Tibial artery (tissue), 4 donors: ENCODE results near the gene P2RY4.
A peak's percentile ranks its signal among the peaks of the same experiment; 100 is the strongest.

ENCODE experiments used
- DNase-seq, 2 donors: peaks; one replicate each; pipeline ENCODE4 v3.0.0-alpha.2; 2019
- H3K27ac ChIP-seq, 2 donors: fragments of 200-600 bp; sonication (generic) in 1 of 2; 1 replicate in 1 of 2; 2 replicates in 1 of 2; pipeline ENCODE4 v1.5.1; 2018 to 2019; ENCODE audit warnings: mild to moderate bottlenecking in 1 of 2
- H3K27me3 ChIP-seq, 2 donors: fragments of 200-600 bp; sonication (generic) in 1 of 2; one replicate each; pipeline versions ENCODE4 v1.5.1 to v1.6.0; 2016 to 2019
- H3K36me3 ChIP-seq, 3 donors: fragments of 200-600 bp; sonication (generic) in 2 of 3; one replicate each; pipeline ENCODE4 v1.5.1; 2016 to 2019; ENCODE audit warnings: mild to moderate bottlenecking in 2 of 3
- H3K4me1 ChIP-seq, 4 donors: fragments of 200-600 bp; sonication (generic) in 2 of 4; 1 replicate in 3 of 4; 2 replicates in 1 of 4; pipeline ENCODE4 v1.5.1; 2016 to 2019
- H3K4me3 ChIP-seq, 2 donors: fragments of 200-600 bp; sonication (generic) in 1 of 2; 1 replicate in 1 of 2; 2 replicates in 1 of 2; pipeline ENCODE4 v1.5.1; 2018 to 2019; ENCODE audit warnings: mild to moderate bottlenecking in 2 of 2
- H3K9me3 ChIP-seq, 3 donors: fragments of 200-600 bp; sonication (generic) in 1 of 3; one replicate each; pipeline ENCODE4 v1.5.1; 2016 to 2019
- intact Hi-C: fragments of 100-400 bp; cut with DNase I; formaldehyde crosslinking; loops from one replicate; pipeline ENCODE4 v1.15.0; 2023; ENCODE audit warnings: low total_unique reads
- TF ChIP-seq, protein P1 (sequence below), 2 experiments: fragments of 200-600 bp in 1 of 2; fragments of 450-650 bp in 1 of 2; IDR thresholded peaks; one replicate each; pipeline ENCODE4 v1.5.1; 2017 to 2019; ENCODE audit warnings: antibody characterized with exemption in 2 of 2, mild to moderate bottlenecking in 1 of 2, moderate library complexity in 1 of 2

The P2RY4 gene

DNA sequence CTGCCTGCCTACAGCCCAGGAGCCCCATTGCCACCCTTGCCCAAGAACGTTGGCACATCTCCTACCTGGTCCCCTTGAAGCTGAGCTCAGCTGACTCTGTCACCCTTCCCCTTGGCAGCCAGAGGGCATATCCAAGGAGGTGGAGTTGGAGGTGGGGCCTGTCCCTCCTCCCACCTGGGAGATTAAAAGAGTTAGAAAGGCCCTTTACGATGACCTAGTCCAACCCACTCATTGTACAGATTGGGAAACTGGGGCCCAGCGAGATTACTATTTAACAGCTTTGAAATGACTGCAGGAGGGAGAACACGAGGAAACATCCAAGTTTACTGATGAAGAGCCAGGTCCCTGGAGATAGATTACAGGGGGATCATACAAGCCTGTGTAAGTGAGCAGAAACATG is at the start of gene P2RY4:
P2RY4 (minus strand) TSS at position 101 of the 400 bp plus-strand sequence. CDS start 580 bp downstream, outside the sequence.
- DNase-seq = no peak
- no peaks in the 10 kb centered on the region for H3K4me1 ChIP-seq
- no peaks in the 10 kb centered on the region for H3K27me3 ChIP-seq
- no peaks in the 10 kb centered on the region for H3K9me3 ChIP-seq
- H3K4me3 ChIP-seq = no peak within 1 kb of the TSS
- H3K36me3 ChIP-seq = no peaks in the 10 kb centered on the region
- TF ChIP-seq, protein P1, sequence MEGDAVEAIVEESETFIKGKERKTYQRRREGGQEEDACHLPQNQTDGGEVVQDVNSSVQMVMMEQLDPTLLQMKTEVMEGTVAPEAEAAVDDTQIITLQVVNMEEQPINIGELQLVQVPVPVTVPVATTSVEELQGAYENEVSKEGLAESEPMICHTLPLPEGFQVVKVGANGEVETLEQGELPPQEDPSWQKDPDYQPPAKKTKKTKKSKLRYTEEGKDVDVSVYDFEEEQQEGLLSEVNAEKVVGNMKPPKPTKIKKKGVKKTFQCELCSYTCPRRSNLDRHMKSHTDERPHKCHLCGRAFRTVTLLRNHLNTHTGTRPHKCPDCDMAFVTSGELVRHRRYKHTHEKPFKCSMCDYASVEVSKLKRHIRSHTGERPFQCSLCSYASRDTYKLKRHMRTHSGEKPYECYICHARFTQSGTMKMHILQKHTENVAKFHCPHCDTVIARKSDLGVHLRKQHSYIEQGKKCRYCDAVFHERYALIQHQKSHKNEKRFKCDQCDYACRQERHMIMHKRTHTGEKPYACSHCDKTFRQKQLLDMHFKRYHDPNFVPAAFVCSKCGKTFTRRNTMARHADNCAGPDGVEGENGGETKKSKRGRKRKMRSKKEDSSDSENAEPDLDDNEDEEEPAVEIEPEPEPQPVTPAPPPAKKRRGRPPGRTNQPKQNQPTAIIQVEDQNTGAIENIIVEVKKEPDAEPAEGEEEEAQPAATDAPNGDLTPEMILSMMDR (IDR thresholded peaks at IDR 0.05) = no peak
- H3K27ac ChIP-seq = no peak within 1 kb of the TSS
- intact Hi-C loops = no loop called here

DNA sequence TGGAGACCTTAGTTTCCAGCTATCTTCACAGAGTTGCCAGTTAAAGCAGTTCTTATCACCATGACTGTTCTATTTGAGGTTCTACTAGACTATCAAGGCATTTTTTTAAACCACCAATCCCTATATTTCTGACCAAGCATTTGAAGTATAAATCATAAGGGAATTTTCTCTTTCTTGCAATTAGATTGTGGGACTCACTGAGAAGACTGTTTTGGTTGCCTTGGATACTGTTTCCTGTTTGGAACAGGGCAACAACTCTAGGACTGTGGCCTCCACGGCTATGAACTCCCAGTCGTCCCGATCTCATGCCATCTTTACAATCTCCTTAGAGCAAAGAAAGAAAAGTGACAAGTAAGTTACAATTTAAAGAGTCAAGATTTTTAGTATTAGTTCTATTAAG is 41.7 kb upstream of the P2RY4 start:
- H3K27ac ChIP-seq = no peak overlapping the region

DNA sequence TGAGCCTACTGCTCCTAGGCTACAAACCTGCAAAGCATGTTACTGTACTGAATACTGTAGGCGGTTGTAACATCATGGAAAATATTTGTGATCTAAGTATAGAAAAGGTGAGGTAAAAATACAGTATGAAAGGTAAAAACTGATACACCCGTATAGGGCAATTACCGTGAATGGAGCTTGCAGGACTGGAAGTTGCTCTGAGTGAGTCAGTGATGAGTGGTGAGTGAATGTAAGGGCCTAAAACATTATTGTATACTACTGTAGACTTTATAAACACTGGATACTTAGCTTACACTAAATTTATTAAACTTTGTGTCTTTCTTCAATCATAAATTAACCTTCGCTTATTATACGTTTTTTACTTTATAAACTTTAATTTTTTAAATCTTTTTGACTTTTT is 33.6 kb upstream of the P2RY4 start:
- H3K27me3 ChIP-seq = no peaks in the 10 kb centered on the region
- DNase-seq = no peak
- no peak overlapping the region for H3K27ac ChIP-seq
- peaks cover 0 to 8% (median 6%) of the 10 kb centered on the region in 4 donors for H3K4me1 ChIP-seq
- intact Hi-C loops = no loop called here
- TF ChIP-seq, protein P1 (IDR thresholded peaks at IDR 0.05) = no peak
- no peak overlapping the region for H3K4me3 ChIP-seq
- H3K36me3 ChIP-seq = no peaks in the 10 kb centered on the region
- no peaks in the 10 kb centered on the region for H3K9me3 ChIP-seq

More for the DNA sequence above, 41.7 kb upstream of the P2RY4 start:
- TF ChIP-seq, protein P1 (IDR thresholded peaks at IDR 0.05) = no peak
- no peak for DNase-seq
- no peaks in the 10 kb centered on the region for H3K36me3 ChIP-seq
- H3K4me3 ChIP-seq = no peak overlapping the region
- intact Hi-C loops = no loop called here
- H3K4me1 ChIP-seq = no peaks in the 10 kb centered on the region
- no peaks in the 10 kb centered on the region for H3K27me3 ChIP-seq
- no peaks in the 10 kb centered on the region for H3K9me3 ChIP-seq

DNA sequence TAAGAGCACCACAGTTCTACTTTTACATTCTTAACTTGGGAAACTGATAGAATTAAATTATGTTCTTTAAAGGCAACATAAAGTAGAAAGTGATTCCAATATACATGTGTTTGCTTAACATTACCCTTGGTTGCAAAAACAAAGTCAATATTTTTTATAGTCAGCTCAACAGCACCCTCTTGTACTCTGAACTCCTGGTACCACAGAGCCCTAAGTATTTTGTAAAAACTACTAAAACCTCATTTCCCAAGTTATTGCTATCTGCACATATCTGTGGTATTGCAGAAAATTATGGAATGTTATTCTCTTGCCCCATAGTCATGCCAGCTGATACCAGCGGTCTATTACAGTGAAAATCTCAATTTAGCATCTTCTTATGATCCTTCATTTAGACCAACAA is 32.8 kb upstream of the P2RY4 start:
- TF ChIP-seq, protein P1 (IDR thresholded peaks at IDR 0.05) = no peak
- Histone ChIP-seq H3K4me3 (no peak overlapping the region), H3K9me3 (no peaks in the 10 kb centered on the region), H3K4me1 (peaks cover 0 to 8% (median 6%) of the 10 kb centered on the region in 4 donors), H3K27me3 (no peaks in the 10 kb centered on the region), H3K36me3 (no peaks in the 10 kb centered on the region), H3K27ac (no peak overlapping the region)
- DNase-seq = no peak
- intact Hi-C loops = no loop called here

DNA sequence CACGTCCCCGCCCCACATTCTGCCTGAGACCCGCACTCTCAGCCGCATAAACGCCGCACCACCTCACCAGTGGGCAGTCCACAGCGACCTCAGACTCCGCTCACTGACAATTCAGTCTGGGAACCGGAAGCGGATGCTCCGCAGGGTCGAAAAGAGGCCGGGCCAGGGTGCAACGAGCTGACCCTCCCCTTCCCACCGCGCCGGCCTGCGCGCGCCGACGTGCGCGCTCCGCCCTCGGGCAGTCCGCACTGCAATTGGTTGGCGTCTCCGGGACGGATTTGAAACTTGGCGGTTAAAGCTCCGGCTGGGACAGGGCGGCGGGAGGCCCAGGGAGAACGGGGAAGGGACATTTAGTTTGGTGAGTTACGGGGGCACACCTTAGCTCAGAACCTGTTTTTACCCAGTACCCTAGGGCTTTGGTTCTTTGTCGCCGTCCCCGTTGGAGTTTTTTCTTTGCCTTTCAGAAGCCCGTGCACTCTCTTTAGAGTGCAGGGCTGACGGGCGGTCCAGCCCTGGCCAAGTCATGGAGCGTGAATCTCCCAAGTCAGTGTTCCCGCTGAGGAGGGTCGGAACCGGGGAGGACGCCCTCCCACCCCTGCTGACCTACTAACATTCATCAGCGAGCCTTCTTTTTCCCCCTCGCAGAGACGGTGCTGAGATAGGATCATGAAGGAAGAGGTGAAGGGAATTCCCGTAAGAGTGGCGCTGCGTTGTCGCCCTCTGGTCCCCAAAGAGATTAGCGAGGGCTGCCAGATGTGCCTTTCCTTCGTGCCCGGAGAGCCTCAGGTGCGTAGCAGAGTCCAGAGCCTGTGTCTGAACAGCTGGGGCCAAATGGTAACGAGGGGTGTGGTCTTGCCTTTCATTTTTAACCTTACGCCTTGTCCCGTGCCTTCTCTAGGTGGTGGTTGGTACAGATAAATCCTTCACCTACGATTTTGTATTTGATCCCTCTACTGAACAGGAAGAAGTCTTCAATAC is 30.1 kb upstream of the P2RY4 start, which contains the start of the genes KIF4A and PDZD11:
KIF4A (plus strand) TSS at position 312 of the 978 bp plus-strand sequence; CDS start at position 667, 355 bp downstream.
PDZD11 (minus strand) TSS at position 135 of the 978 bp plus-strand sequence. CDS start 586 bp downstream, outside the sequence.
- peak; percentile 62 to 85 for DNase-seq
- Histone ChIP-seq H3K9me3 (no peaks in the 10 kb centered on the region), H3K4me3 (peak within 1 kb of the TSS; percentile 53 to 56), H3K4me1 (peaks cover 0 to 8% (median 6%) of the 10 kb centered on the region in 4 donors), H3K27ac (peak within 1 kb of the TSS; percentile 71 to 77), H3K27me3 (no peaks in the 10 kb centered on the region), H3K36me3 (peaks cover 0 to 20% (median 0%) of the 10 kb centered on the region in 3 donors)
- TF ChIP-seq, protein P1 (IDR thresholded peaks at IDR 0.05) = no peak
- intact Hi-C loops = no loop called here
